A549 (cell line): ENCODE results near the gene LIMK2. TPM values are rescaled to one million over a fixed set of nuclear protein-coding genes. Genes with fewer than 3 reads are reported as not detected.

Experiments
- ATAC-seq, 2 experiments: fragments of 200-7000 bp in 1 of 2; fragments of >200 bp in 1 of 2; cut with Nextera tagmentation in 1 of 2; cut with Tn5 transposase in 1 of 2; 3 replicates each; pipeline versions ENCODE4 v1.8.0 to v1.9.1; 2018 to 2020; ENCODE audit warnings: mild to moderate bottlenecking in 1 of 2, moderate library complexity in 1 of 2
- CTCF ChIA-PET: fragments of 300-600 bp; sonication (Branson Sonifier 250); formaldehyde crosslinking; extraction: SDS; loops from one replicate; lab custom pipeline; 2021; ENCODE audit warnings: antibody characterized with exemption, inconsistent platforms; lab: Yijun Ruan, JAX
- POLR2A ChIA-PET: fragments of 350-600 bp; formaldehyde crosslinking; extraction: SDS; loops from one replicate; lab custom pipeline; 2021; ENCODE audit warnings: antibody characterized with exemption, inconsistent platforms; lab: Yijun Ruan, JAX
- DNase-seq, 2 experiments: peaks; one replicate each; pipeline versions ENCODE4 v3.0.0 to v3.0.0-alpha.2; 2011 to 2016; ENCODE audit warnings: low read depth in 1 of 2, low spot score in 1 of 2
- FAIRE-seq: peaks from 2 replicates; lab custom pipeline; 2011; peaks lifted over from hg19 to GRCh38; lab: Jason Lieb, UNC
- H3K27ac ChIP-seq, 2 experiments: fragments of >200 bp; sonication (Bioruptor Twin); formaldehyde crosslinking; 3 replicates each; pipeline ENCODE4 v1.5.1; 2016 to 2017
- H3K4me1 ChIP-seq: fragments of >200 bp; sonication (Bioruptor Twin); formaldehyde crosslinking; 3 replicates; pipeline ENCODE4 v1.6.1; 2016
- H3K4me2 ChIP-seq: fragments of >200 bp; sonication (Bioruptor Twin); formaldehyde crosslinking; 3 replicates; pipeline ENCODE4 v1.6.1; 2016
- H3K4me3 ChIP-seq: fragments of >200 bp; sonication (Bioruptor Twin); formaldehyde crosslinking; 3 replicates; pipeline ENCODE4 v1.5.1; 2016
- H3K9me3 ChIP-seq: fragments of >200 bp; sonication (Bioruptor Twin); formaldehyde crosslinking; 3 replicates; pipeline ENCODE4 v1.6.1; 2016
- CBX2 ChIP-seq: fragments of 200-600 bp; sonication (generic); IDR thresholded peaks from 2 replicates; pipeline ENCODE4 v1.6.1; 2016; ENCODE audit warnings: low read depth, mild to moderate bottlenecking, borderline replicate concordance
- CHD2 ChIP-seq: fragments of 150-350 bp; IDR thresholded peaks from 2 replicates; pipeline ENCODE4 v1.6.1; 2014; ENCODE audit warnings: low read length; ENCODE audit not compliant: partially characterized antibody
- CHD4 ChIP-seq: fragments of 200-600 bp; sonication (generic); IDR thresholded peaks from 2 replicates; pipeline ENCODE4 v1.6.1; 2016; ENCODE audit warnings: antibody characterized with exemption, mild to moderate bottlenecking, borderline replicate concordance
- EP300 ChIP-seq, 2 experiments: fragments of >200 bp; sonication (Bioruptor Twin); formaldehyde crosslinking; IDR thresholded peaks; 2 replicates in 1 of 2; 3 replicates in 1 of 2; pipeline ENCODE4 v1.6.1; 2016 to 2017
- FOSB ChIP-seq: fragments of 250-450 bp; sonication (Bioruptor Pico); IDR thresholded peaks from 2 replicates; pipeline ENCODE4 v1.5.0; 2020; ENCODE audit warnings: mild to moderate bottlenecking, moderate library complexity
- FOXS1 ChIP-seq: fragments of 250-450 bp; sonication (Bioruptor Pico); IDR thresholded peaks from 2 replicates; pipeline ENCODE4 v1.5.0; 2020; ENCODE audit warnings: mild to moderate bottlenecking, moderate library complexity
- HEYL ChIP-seq: fragments of 250-450 bp; sonication (Bioruptor Pico); IDR thresholded peaks from 2 replicates; pipeline ENCODE4 v1.8.0; 2021; ENCODE audit warnings: mild to moderate bottlenecking, moderate library complexity
- HOXA7 ChIP-seq: fragments of 250-450 bp; sonication (Bioruptor Pico); IDR thresholded peaks from 2 replicates; pipeline ENCODE4 v1.5.0; 2020; ENCODE audit warnings: mild to moderate bottlenecking, moderate library complexity
- HOXB13 ChIP-seq: fragments of 250-450 bp; sonication (Bioruptor Pico); IDR thresholded peaks from 2 replicates; pipeline ENCODE4 v1.5.0; 2020; ENCODE audit warnings: low read depth, mild to moderate bottlenecking, moderate library complexity
- JUNB ChIP-seq: fragments of >200 bp; sonication (Bioruptor Twin); formaldehyde crosslinking; IDR thresholded peaks from 2 replicates; pipeline ENCODE4 v1.6.1; 2016
- KDM1A ChIP-seq: fragments of 200-600 bp; sonication (generic); IDR thresholded peaks from 2 replicates; pipeline ENCODE4 v1.6.1; 2016; ENCODE audit warnings: low read depth, mild to moderate bottlenecking
- MAFK ChIP-seq: fragments of 450-650 bp; IDR thresholded peaks from 2 replicates; pipeline ENCODE4 v1.6.1; 2014; ENCODE audit not compliant: partially characterized antibody
- POLR2A ChIP-seq: IDR thresholded peaks from 2 replicates; pipeline ENCODE4 v1.6.1; 2012; ENCODE audit warnings: mild to moderate bottlenecking, low read length
- RAD21 ChIP-seq, 2 experiments: fragments of >200 bp in 1 of 2; sonication (Bioruptor Twin) in 1 of 2; formaldehyde crosslinking in 1 of 2; IDR thresholded peaks in 1 of 2; conservative IDR thresholded peaks in 1 of 2; 2 replicates in 1 of 2; 3 replicates in 1 of 2; pipeline ENCODE4 v1.6.1; 2012 to 2018; ENCODE audit warnings: inconsistent platforms in 1 of 2
- RARB ChIP-seq: fragments of 250-450 bp; sonication (Bioruptor Pico); IDR thresholded peaks from 2 replicates; pipeline ENCODE4 v1.8.0; 2021; ENCODE audit warnings: mild to moderate bottlenecking, moderate library complexity
- SMC3 ChIP-seq: fragments of >200 bp; sonication (Bioruptor Twin); formaldehyde crosslinking; IDR thresholded peaks from 3 replicates; pipeline ENCODE4 v1.6.1; 2018; ENCODE audit warnings: inconsistent platforms
- SREBF2 ChIP-seq: fragments of 450-650 bp; IDR thresholded peaks from 2 replicates; pipeline ENCODE4 v1.6.1; 2014; ENCODE audit warnings: mild to moderate bottlenecking, moderate library complexity
- ZFP36 ChIP-seq: fragments of 450-650 bp; IDR thresholded peaks from 2 replicates; pipeline ENCODE4 v1.6.1; 2014; ENCODE audit warnings: borderline replicate concordance; ENCODE audit not compliant: partially characterized antibody
- WGBS: methylation state at CpG from one replicate; pipeline ENCODE4 v1.1.6; 2017; ENCODE audit errors: missing lambda C conversion rate; 5-methylcytosine and 5-hydroxymethylcytosine counted together
- polyA plus RNA-seq, 4 experiments: library from polyadenylated mRNA; depleted of rRNA in 3 of 4; stranded (reverse); fragments of >200 nt; fragmentation: RNase III in 1 of 4; extraction: RNeasy Plus Mini Kit Qiagen cat#74134 plus additional on column Dnase treatment in 1 of 4; gene quantifications; 2 replicates in 3 of 4; 3 replicates in 1 of 4; pipeline ENCODE4 v1.2.3, GENCODE V29; 2011 to 2017
- TF ChIP-seq, protein P1 (sequence below): fragments of >200 bp; sonication (Bioruptor Twin); formaldehyde crosslinking; IDR thresholded peaks from 3 replicates; pipeline ENCODE4 v1.5.1; 2016
- TF ChIP-seq, protein P2 (sequence below): fragments of 200-600 bp; sonication (generic); IDR thresholded peaks from 2 replicates; pipeline ENCODE4 v1.6.1; 2016; ENCODE audit warnings: antibody characterized with exemption, mild to moderate bottlenecking, moderate library complexity
- TF ChIP-seq, protein P3 (sequence below): fragments of 150-350 bp; IDR thresholded peaks from 2 replicates; pipeline ENCODE4 v1.6.1; 2014; ENCODE audit warnings: low read depth, mild to moderate bottlenecking, low read length
- TF ChIP-seq, protein P4 (sequence below): fragments of >200 bp; sonication (Bioruptor Twin); formaldehyde crosslinking; IDR thresholded peaks from 2 replicates; pipeline ENCODE4 v1.6.1; 2016

LIMK2 gene
- polyA plus RNA-seq, 2 of the 4 experiments (the other 2 are of a cell fraction) = 3.1 to 6.9 TPM

DNA sequence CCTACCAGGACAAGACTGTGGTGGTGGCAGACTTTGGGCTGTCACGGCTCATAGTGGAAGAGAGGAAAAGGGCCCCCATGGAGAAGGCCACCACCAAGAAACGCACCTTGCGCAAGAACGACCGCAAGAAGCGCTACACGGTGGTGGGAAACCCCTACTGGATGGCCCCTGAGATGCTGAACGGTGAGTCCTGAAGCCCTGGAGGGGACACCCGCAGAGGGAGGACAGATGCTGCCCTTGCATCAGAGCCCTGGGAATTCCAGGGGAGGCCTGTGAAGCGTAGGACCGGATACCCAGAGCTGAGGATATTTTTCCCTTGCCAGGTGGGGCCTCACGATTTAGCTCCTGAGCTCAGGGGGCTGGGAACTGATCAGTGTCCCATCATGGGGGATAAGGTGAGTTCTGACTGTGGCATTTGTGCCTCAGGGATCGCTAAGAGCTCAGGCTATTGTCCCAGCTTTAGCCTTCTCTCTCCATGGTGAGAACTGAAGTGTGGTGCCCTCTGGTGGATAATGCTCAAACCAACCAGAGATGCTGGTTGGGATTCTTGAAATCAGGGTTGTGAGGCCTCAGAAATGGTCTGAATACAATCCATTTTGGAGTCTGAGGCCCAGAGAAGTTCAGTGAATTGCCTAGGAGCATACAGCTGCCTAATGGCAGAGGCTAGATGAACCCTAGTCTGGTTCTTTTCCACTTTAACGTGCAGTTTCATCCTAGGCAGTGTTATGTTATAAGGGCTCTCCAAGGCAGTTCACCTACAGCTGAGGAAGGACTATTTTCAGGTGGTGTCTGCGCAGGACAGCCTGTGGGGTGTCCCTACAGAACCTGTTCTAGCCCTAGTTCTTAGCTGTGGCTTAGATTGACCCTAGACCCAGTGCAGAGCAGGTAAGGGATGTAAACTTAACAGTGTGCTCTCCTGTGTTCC, 60.7 kb downstream of the LIMK2 start:
- DNase-seq (peak; percentile 39 to 59), FAIRE-seq (no peak), ATAC-seq (peak; percentile 87 to 93)
- 67% methylated on average over 15 of the region's 15 CpGs for WGBS
- peak; percentile 66 to 68 for TF ChIP-seq RAD21 (conservative IDR thresholded peaks at IDR 0.05 in 1 of 2, IDR thresholded peaks at IDR 0.05 in 1 of 2)
- TF ChIP-seq SMC3 = peak; percentile 49
- no peak for TF ChIP-seq HOXA7 (CRISPR knock-in tag)
- TF ChIP-seq ZFP36 = no peak
- TF ChIP-seq, protein P1, sequence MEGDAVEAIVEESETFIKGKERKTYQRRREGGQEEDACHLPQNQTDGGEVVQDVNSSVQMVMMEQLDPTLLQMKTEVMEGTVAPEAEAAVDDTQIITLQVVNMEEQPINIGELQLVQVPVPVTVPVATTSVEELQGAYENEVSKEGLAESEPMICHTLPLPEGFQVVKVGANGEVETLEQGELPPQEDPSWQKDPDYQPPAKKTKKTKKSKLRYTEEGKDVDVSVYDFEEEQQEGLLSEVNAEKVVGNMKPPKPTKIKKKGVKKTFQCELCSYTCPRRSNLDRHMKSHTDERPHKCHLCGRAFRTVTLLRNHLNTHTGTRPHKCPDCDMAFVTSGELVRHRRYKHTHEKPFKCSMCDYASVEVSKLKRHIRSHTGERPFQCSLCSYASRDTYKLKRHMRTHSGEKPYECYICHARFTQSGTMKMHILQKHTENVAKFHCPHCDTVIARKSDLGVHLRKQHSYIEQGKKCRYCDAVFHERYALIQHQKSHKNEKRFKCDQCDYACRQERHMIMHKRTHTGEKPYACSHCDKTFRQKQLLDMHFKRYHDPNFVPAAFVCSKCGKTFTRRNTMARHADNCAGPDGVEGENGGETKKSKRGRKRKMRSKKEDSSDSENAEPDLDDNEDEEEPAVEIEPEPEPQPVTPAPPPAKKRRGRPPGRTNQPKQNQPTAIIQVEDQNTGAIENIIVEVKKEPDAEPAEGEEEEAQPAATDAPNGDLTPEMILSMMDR = peak; percentile 61
- no peaks in the 10 kb centered on the region for H3K4me1 ChIP-seq
- CTCF ChIA-PET = interaction anchor here (0.6 to 7.9 kb wide), 43 partner anchors 10 to 206 kb away, joined by 3 to 134 read pairs (median 7); partner anchors contain the start of genes LIMK2, PATZ1, PIK3IP1 and RNF185
- POLR2A ChIA-PET = interaction anchor here (1.0 kb wide), 1 partner anchor 61 kb away, joined by 4 read pairs; the partner anchor contains the start of gene LIMK2
- H3K9me3 ChIP-seq = no peaks in the 10 kb centered on the region
- H3K27ac ChIP-seq = no peak overlapping the region
- no peak overlapping the region for H3K4me2 ChIP-seq
- no peak overlapping the region for H3K4me3 ChIP-seq

DNA sequence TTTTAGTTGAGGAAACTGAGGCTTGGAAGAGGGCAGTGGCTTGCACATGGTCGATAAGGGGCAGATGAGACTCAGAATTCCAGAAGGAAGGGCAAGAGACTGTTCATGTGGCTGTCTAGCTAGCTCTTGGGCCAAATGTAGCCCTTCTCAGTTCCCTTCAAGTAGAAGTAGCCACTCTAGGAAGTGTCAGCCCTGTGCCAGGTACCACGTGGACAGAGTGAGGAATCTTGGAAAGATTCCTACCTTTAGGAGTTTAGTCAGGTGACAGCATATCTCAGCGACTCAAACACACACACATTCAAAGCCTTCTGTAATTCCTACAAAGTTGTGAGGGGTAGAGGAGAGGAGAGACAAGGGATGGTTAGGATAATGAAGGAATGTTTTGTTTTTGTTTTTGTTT, 61.9 kb downstream of the LIMK2 start:
- no peak for ATAC-seq
- 64% methylated on average over 3 of the region's 3 CpGs for WGBS
- ChIA-PET CTCF (interaction anchor here (0.6 to 7.9 kb wide), 16 partner anchors 9 to 115 kb away, joined by 3 to 134 read pairs (median 16); partner anchors contain the start of genes LIMK2 and PIK3IP1), POLR2A (interaction anchor here (0.6 kb wide), 1 partner anchor 62 kb away, joined by 3 read pairs; no protein-coding TSS in a partner anchor)
- no peak overlapping the region for H3K4me3 ChIP-seq
- no peak for DNase-seq
- no peaks in the 10 kb centered on the region for H3K9me3 ChIP-seq
- H3K27ac ChIP-seq = no peak overlapping the region
- no peak overlapping the region for H3K4me2 ChIP-seq
- FAIRE-seq = no peak
- TF ChIP-seq HOXB13 (no peak), POLR2A (no peak), EP300 (IDR thresholded peaks at IDR 0.05) (no peak), HEYL (no peak), JUNB (no peak), CHD2 (no peak), MAFK (no peak), KDM1A (no peak), RAD21 (conservative IDR thresholded peaks at IDR 0.05 in 1 of 2, IDR thresholded peaks at IDR 0.05 in 1 of 2) (no peak)
- TF ChIP-seq, protein P2, sequence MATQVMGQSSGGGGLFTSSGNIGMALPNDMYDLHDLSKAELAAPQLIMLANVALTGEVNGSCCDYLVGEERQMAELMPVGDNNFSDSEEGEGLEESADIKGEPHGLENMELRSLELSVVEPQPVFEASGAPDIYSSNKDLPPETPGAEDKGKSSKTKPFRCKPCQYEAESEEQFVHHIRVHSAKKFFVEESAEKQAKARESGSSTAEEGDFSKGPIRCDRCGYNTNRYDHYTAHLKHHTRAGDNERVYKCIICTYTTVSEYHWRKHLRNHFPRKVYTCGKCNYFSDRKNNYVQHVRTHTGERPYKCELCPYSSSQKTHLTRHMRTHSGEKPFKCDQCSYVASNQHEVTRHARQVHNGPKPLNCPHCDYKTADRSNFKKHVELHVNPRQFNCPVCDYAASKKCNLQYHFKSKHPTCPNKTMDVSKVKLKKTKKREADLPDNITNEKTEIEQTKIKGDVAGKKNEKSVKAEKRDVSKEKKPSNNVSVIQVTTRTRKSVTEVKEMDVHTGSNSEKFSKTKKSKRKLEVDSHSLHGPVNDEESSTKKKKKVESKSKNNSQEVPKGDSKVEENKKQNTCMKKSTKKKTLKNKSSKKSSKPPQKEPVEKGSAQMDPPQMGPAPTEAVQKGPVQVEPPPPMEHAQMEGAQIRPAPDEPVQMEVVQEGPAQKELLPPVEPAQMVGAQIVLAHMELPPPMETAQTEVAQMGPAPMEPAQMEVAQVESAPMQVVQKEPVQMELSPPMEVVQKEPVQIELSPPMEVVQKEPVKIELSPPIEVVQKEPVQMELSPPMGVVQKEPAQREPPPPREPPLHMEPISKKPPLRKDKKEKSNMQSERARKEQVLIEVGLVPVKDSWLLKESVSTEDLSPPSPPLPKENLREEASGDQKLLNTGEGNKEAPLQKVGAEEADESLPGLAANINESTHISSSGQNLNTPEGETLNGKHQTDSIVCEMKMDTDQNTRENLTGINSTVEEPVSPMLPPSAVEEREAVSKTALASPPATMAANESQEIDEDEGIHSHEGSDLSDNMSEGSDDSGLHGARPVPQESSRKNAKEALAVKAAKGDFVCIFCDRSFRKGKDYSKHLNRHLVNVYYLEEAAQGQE = no peak
- no peaks in the 10 kb centered on the region for H3K4me1 ChIP-seq

DNA sequence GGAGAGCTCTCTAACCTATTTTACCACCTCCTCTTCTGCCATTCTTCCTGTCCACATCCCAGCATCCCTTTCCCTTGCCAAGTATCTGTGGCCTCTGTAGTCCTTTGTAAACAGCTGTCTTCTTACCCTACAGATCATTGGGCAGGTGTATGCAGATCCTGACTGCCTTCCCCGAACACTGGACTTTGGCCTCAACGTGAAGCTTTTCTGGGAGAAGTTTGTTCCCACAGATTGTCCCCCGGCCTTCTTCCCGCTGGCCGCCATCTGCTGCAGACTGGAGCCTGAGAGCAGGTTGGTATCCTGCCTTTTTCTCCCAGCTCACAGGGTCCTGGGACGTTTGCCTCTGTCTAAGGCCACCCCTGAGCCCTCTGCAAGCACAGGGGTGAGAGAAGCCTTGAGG, 62.9 kb downstream of the LIMK2 start:
- DNase-seq (no peak), FAIRE-seq (no peak), ATAC-seq (no peak)
- 81% methylated on average over 6 of the region's 6 CpGs for WGBS
- Histone ChIP-seq H3K4me3 (no peak overlapping the region), H3K27ac (no peak overlapping the region), H3K4me2 (no peak overlapping the region), H3K9me3 (no peaks in the 10 kb centered on the region), H3K4me1 (no peaks in the 10 kb centered on the region)
- ChIA-PET POLR2A (no interaction called here), CTCF (interaction anchor here (0.7 to 7.9 kb wide), 6 partner anchors 13 to 113 kb away, joined by 3 to 134 read pairs (median 22); partner anchors contain the start of gene LIMK2)
- TF ChIP-seq FOXS1 (CRISPR knock-in tag) (no peak), CHD4 (no peak), SREBF2 (no peak), EP300 (IDR thresholded peaks at IDR 0.05) (no peak), RARB (CRISPR knock-in tag) (no peak), FOSB (CRISPR knock-in tag) (no peak), HOXB13 (no peak), HOXA7 (CRISPR knock-in tag) (no peak), POLR2A (no peak), CBX2 (no peak)
- TF ChIP-seq, protein P3, sequence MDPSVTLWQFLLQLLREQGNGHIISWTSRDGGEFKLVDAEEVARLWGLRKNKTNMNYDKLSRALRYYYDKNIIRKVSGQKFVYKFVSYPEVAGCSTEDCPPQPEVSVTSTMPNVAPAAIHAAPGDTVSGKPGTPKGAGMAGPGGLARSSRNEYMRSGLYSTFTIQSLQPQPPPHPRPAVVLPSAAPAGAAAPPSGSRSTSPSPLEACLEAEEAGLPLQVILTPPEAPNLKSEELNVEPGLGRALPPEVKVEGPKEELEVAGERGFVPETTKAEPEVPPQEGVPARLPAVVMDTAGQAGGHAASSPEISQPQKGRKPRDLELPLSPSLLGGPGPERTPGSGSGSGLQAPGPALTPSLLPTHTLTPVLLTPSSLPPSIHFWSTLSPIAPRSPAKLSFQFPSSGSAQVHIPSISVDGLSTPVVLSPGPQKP = no peak
- TF ChIP-seq, protein P4, sequence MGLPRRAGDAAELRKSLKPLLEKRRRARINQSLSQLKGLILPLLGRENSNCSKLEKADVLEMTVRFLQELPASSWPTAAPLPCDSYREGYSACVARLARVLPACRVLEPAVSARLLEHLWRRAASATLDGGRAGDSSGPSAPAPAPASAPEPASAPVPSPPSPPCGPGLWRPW = no peak
